Measurements from ENCODE around the gene ZNF157. TPM values are rescaled to one million over a fixed set of nuclear protein-coding genes. Genes with fewer than 3 reads are reported as not detected.
A peak's percentile ranks its signal among the peaks of the same experiment; 100 is the strongest.
"Not testable (repeated sequence)": the region's sequence is repeated elsewhere in the genome, so short reads cannot be mapped to it uniquely, and the experiment has no call there.

Gene ZNF157
- total RNA-seq (2014; rRNA removed; shearing (Covaris generic)), result 0.25 and 0.44 TPM in 2 replicates

GRCh38 chrX:47370278-47370677 is at the start of gene ZNF157:
Gene ZNF157, plus strand, starts transcription at chrX:47370578. Its CDS starts 91 bp downstream, at chrX:47370669.
- in situ Hi-C loops (cut with HindIII; ENCODE audit: low sequenced_read_pairs), result no loop called here
- no peak for DNase-seq (ENCODE audit: low spot score)

- in situ Hi-C loops (cut with HindIII; ENCODE audit: low sequenced_read_pairs), result no loop called here
- peak; percentile 85 for DNase-seq (ENCODE audit: low spot score)
These were observed 49.0 kb upstream of the ZNF157 start for GRCh38 chrX:47321386-47321785.

GRCh38 chrX:47321823-47322371 is 48.5 kb upstream of the ZNF157 start:
- in situ Hi-C loops (cut with HindIII; ENCODE audit: low sequenced_read_pairs), result no loop called here
- no peak for DNase-seq (ENCODE audit: low spot score)

GRCh38 chrX:47327902-47328301 is 42.5 kb upstream of the ZNF157 start:
- no peak for DNase-seq (ENCODE audit: low spot score)
- in situ Hi-C loops (cut with HindIII; ENCODE audit: low sequenced_read_pairs), result no loop called here

- in situ Hi-C loops (cut with HindIII; ENCODE audit: low sequenced_read_pairs); DNase-seq (ENCODE audit: low spot score): not testable (repeated sequence)
These were observed 37.6 kb upstream of the ZNF157 start for GRCh38 chrX:47332729-47333128.

- no peak for DNase-seq (ENCODE audit: low spot score)
- in situ Hi-C loops (cut with HindIII; ENCODE audit: low sequenced_read_pairs), result no loop called here
These were observed 18.7 kb upstream of the ZNF157 start for GRCh38 chrX:47351706-47352105.

GRCh38 chrX:47358387-47359065 is 11.9 kb upstream of the ZNF157 start:
- no peak for DNase-seq (ENCODE audit: low spot score)
- in situ Hi-C loops (cut with HindIII; ENCODE audit: low sequenced_read_pairs), result no loop called here

- no peak for DNase-seq (ENCODE audit: low spot score)
- in situ Hi-C loops (cut with HindIII; ENCODE audit: low sequenced_read_pairs), result no loop called here
These were observed 9.8 kb upstream of the ZNF157 start for GRCh38 chrX:47360423-47361179.

- DNase-seq (ENCODE audit: low spot score), result peak; percentile 98
- in situ Hi-C loops (cut with HindIII; ENCODE audit: low sequenced_read_pairs), result no loop called here
These were observed 8.6 kb upstream of the ZNF157 start for GRCh38 chrX:47361538-47362511.

GRCh38 chrX:47366041-47366722 is 4.2 kb upstream of the ZNF157 start:
- DNase-seq (ENCODE audit: low spot score), result peak; percentile 92
- in situ Hi-C loops (cut with HindIII; ENCODE audit: low sequenced_read_pairs), result no loop called here

GRCh38 chrX:47373198-47373597 is 2.8 kb downstream of the ZNF157 start:
- in situ Hi-C loops (cut with HindIII; ENCODE audit: low sequenced_read_pairs), result no loop called here
- DNase-seq (ENCODE audit: low spot score), result no peak

GRCh38 chrX:47380268-47380667 is 9.9 kb downstream of the ZNF157 start:
- DNase-seq (ENCODE audit: low spot score), result no peak
- in situ Hi-C loops (cut with HindIII; ENCODE audit: low sequenced_read_pairs), result no loop called here

- in situ Hi-C loops (cut with HindIII; ENCODE audit: low sequenced_read_pairs); DNase-seq (ENCODE audit: low spot score): not testable (repeated sequence)
These were observed 10.5 kb downstream of the ZNF157 start for GRCh38 chrX:47380837-47381236.

GRCh38 chrX:47384502-47384901 is 14.1 kb downstream of the ZNF157 start:
- peak; percentile 77 for DNase-seq (ENCODE audit: low spot score)
- in situ Hi-C loops (cut with HindIII; ENCODE audit: low sequenced_read_pairs), result no loop called here

GRCh38 chrX:47390780-47391179 is 20.4 kb downstream of the ZNF157 start:
- in situ Hi-C loops (cut with HindIII; ENCODE audit: low sequenced_read_pairs), result no loop called here
- no peak for DNase-seq (ENCODE audit: low spot score)

GRCh38 chrX:47413179-47413594 is 42.8 kb downstream of the ZNF157 start:
- no peak for DNase-seq (ENCODE audit: low spot score)
- in situ Hi-C loops (cut with HindIII; ENCODE audit: low sequenced_read_pairs), result no loop called here

GRCh38 chrX:47420265-47420664 is 49.9 kb downstream of the ZNF157 start:
- in situ Hi-C loops (cut with HindIII; ENCODE audit: low sequenced_read_pairs), result no loop called here
- DNase-seq (ENCODE audit: low spot score), result no peak

- no peak for DNase-seq (ENCODE audit: low spot score)
- in situ Hi-C loops (cut with HindIII; ENCODE audit: low sequenced_read_pairs), result no loop called here
These were observed 50.6 kb downstream of the ZNF157 start for GRCh38 chrX:47420962-47421361.

- in situ Hi-C loops (cut with HindIII; ENCODE audit: low sequenced_read_pairs), result no loop called here
- DNase-seq (ENCODE audit: low spot score), result no peak
These were observed 52.1 kb downstream of the ZNF157 start for GRCh38 chrX:47422444-47422843.
